SU-DHL-6 (cell line): ENCODE data around the gene IGF2BP2.
"Not testable (repeated sequence)": the region's sequence is repeated elsewhere in the genome, so short reads cannot be mapped to it uniquely, and the experiment has no call there.

Experiments used
- H2AFZ ChIP-seq: fragments of 200-600 bp; sonication (generic); 2 replicates; pipeline ENCODE4 v1.6.1; 2014; ENCODE audit warnings: low read depth, mild to moderate bottlenecking, moderate library complexity, mixed read lengths, antibody characterized with exemption, low read length; ENCODE audit not compliant: severe bottlenecking
- H3F3A ChIP-seq: fragments of 200-600 bp; shearing (Covaris generic); 2 replicates; pipeline ENCODE4 v1.6.0; 2016; ENCODE audit warnings: antibody characterized with exemption, mild to moderate bottlenecking; ENCODE audit not compliant: insufficient read depth
- H3K27ac ChIP-seq: fragments of 200-600 bp; sonication (generic); 2 replicates; pipeline ENCODE4 v1.5.1; 2016; ENCODE audit warnings: low read depth, mild to moderate bottlenecking, low read length, moderate library complexity, mixed read lengths
- H3K27me3 ChIP-seq: fragments of 200-600 bp; sonication (generic), shearing (Covaris generic); 2 replicates; pipeline ENCODE4 v1.6.0; 2014; ENCODE audit warnings: mild to moderate bottlenecking, low read length
- H3K36me3 ChIP-seq: fragments of 200-600 bp; sonication (generic); 2 replicates; pipeline ENCODE4 v1.6.1; 2014; ENCODE audit warnings: mild to moderate bottlenecking, low read length, mixed read lengths
- H3K4me2 ChIP-seq: fragments of 300-600, 200-600 bp; shearing (Covaris generic), sonication (generic); 2 replicates; pipeline ENCODE4 v1.6.0; 2014; ENCODE audit warnings: low read length, low read depth, mild to moderate bottlenecking; ENCODE audit not compliant: poor library complexity, severe bottlenecking
- H3K4me3 ChIP-seq: fragments of 200-600 bp; sonication (generic); 2 replicates; pipeline ENCODE4 v1.5.1; 2014; ENCODE audit warnings: antibody characterized with exemption, low read length, mild to moderate bottlenecking, mixed read lengths; ENCODE audit not compliant: insufficient read depth, poor library complexity, severe bottlenecking
- H3K79me2 ChIP-seq: fragments of 200-600 bp; sonication (generic); 2 replicates; pipeline ENCODE4 v1.6.1; 2014; ENCODE audit warnings: mild to moderate bottlenecking, low read length, moderate library complexity; ENCODE audit not compliant: insufficient read depth
- H3K9ac ChIP-seq: fragments of 200-600 bp; sonication (generic); 2 replicates; pipeline ENCODE4 v1.7.0; 2014; ENCODE audit warnings: mild to moderate bottlenecking, low read length
- H3K9me2 ChIP-seq: fragments of 200-600 bp; sonication (generic); replicated peaks from 2 replicates; pipeline ENCODE4 v1.6.1; 2014; ENCODE audit warnings: low read length; ENCODE audit not compliant: insufficient read depth
- H3K9me3 ChIP-seq: fragments of 200-600 bp; sonication (generic); 2 replicates; pipeline ENCODE4 v1.6.1; 2014; ENCODE audit warnings: low read length, mixed read lengths; ENCODE audit not compliant: insufficient read depth
- H4K20me1 ChIP-seq: fragments of 200-600 bp; sonication (generic); 2 replicates; pipeline ENCODE4 v1.6.1; 2014; ENCODE audit warnings: low read depth, mild to moderate bottlenecking, antibody characterized with exemption, low read length, moderate library complexity, mixed read lengths
- CTCF ChIP-seq: fragments of 200-600 bp; sonication (generic); IDR thresholded peaks from one replicate; pipeline ENCODE4 v1.5.1; 2017; ENCODE audit warnings: antibody characterized with exemption, mild to moderate bottlenecking, low read length, moderate library complexity; ENCODE audit not compliant: insufficient read depth, poor library complexity, severe bottlenecking
- EZH2phosphoT487 ChIP-seq: fragments of 200-600 bp; sonication (generic), shearing (Covaris generic); conservative IDR thresholded peaks from 2 replicates; pipeline ENCODE4 v1.6.1; 2018; ENCODE audit warnings: mild to moderate bottlenecking, antibody characterized with exemption, low read length, moderate library complexity, mixed read lengths

Gene IGF2BP2

GRCh38 chr3:185857208-185857607, 32.4 kb upstream of the IGF2BP2 start:
- H3K9ac ChIP-seq, result no peak overlapping the region
- no peaks in the 10 kb centered on the region for H3K79me2 ChIP-seq
- H3K27me3 ChIP-seq, result peaks cover 3% of the 10 kb centered on the region; the same call in 1 of the 2 replicates
- TF ChIP-seq EZH2phosphoT487 (no peak), CTCF (no peak)
- no peak overlapping the region for H3K4me3 ChIP-seq
- no peak overlapping the region for H3K4me2 ChIP-seq
- peaks cover 10% of the 10 kb centered on the region; the same call in 1 of the 2 replicates for H3K9me3 ChIP-seq
- H3K36me3 ChIP-seq, result no peaks in the 10 kb centered on the region
- no peak overlapping the region for H2AFZ ChIP-seq
- H3F3A ChIP-seq, result no peaks in the 10 kb centered on the region
- H4K20me1 ChIP-seq, result no peaks in the 10 kb centered on the region
- no peaks in the 10 kb centered on the region for H3K9me2 ChIP-seq
- H3K27ac ChIP-seq, result no peak overlapping the region

GRCh38 chr3:185856652-185857051, 31.8 kb upstream of the IGF2BP2 start:
- H3K36me3 ChIP-seq, result no peaks in the 10 kb centered on the region
- no peaks in the 10 kb centered on the region for H3K79me2 ChIP-seq
- H3F3A ChIP-seq, result no peaks in the 10 kb centered on the region
- H3K27ac ChIP-seq, result no peak overlapping the region
- H3K9ac ChIP-seq, result no peak overlapping the region
- peaks cover 10% of the 10 kb centered on the region; the same call in 1 of the 2 replicates for H3K9me3 ChIP-seq
- TF ChIP-seq EZH2phosphoT487, result no peak
- TF ChIP-seq CTCF, result no peak
- no peaks in the 10 kb centered on the region for H3K9me2 ChIP-seq
- H4K20me1 ChIP-seq, result no peaks in the 10 kb centered on the region
- H3K27me3 ChIP-seq, result peaks cover 3% of the 10 kb centered on the region; the same call in 1 of the 2 replicates
- H3K4me2 ChIP-seq, result no peak overlapping the region
- no peak overlapping the region for H3K4me3 ChIP-seq
- H2AFZ ChIP-seq, result no peak overlapping the region

GRCh38 chr3:185853771-185854170, 28.9 kb upstream of the IGF2BP2 start:
- H3K27ac ChIP-seq, H3F3A ChIP-seq: not testable (repeated sequence)

GRCh38 chr3:185852635-185853034, 27.8 kb upstream of the IGF2BP2 start:
- Histone ChIP-seq H3K4me3 (no peak overlapping the region), H3K9me2 (no peaks in the 10 kb centered on the region), H3K79me2 (no peaks in the 10 kb centered on the region), H3K27ac (no peak overlapping the region), H3F3A (no peaks in the 10 kb centered on the region), H3K27me3 (peaks cover 3% of the 10 kb centered on the region; the same call in 1 of the 2 replicates), H2AFZ (no peak overlapping the region), H4K20me1 (no peaks in the 10 kb centered on the region), H3K4me2 (no peak overlapping the region), H3K9me3 (peaks cover 10% of the 10 kb centered on the region; the same call in 1 of the 2 replicates), H3K9ac (no peak overlapping the region), H3K36me3 (no peaks in the 10 kb centered on the region)
- TF ChIP-seq EZH2phosphoT487, result no peak
- TF ChIP-seq CTCF, result no peak

More at GRCh38 chr3:185853771-185854170, 28.9 kb upstream of the IGF2BP2 start:
- H3K4me2 ChIP-seq, H2AFZ ChIP-seq, H3K9me2 ChIP-seq, H3K36me3 ChIP-seq, H3K4me3 ChIP-seq, H3K9ac ChIP-seq, H3K79me2 ChIP-seq, H4K20me1 ChIP-seq, H3K27me3 ChIP-seq: not testable (repeated sequence)
- peaks cover 10% of the 10 kb centered on the region; the same call in 1 of the 2 replicates for H3K9me3 ChIP-seq
